ENCODE data around the gene ARRDC2. TPM values are rescaled to one million over a fixed set of nuclear protein-coding genes. Genes with fewer than 3 reads are reported as not detected.
"Not testable (repeated sequence)": the region's sequence is repeated elsewhere in the genome, so short reads cannot be mapped to it uniquely, and the experiment has no call there.

The ARRDC2 gene
- total RNA-seq, 4 donors from 2014 or later: 127 to 180 (median 177) TPM

DNA sequence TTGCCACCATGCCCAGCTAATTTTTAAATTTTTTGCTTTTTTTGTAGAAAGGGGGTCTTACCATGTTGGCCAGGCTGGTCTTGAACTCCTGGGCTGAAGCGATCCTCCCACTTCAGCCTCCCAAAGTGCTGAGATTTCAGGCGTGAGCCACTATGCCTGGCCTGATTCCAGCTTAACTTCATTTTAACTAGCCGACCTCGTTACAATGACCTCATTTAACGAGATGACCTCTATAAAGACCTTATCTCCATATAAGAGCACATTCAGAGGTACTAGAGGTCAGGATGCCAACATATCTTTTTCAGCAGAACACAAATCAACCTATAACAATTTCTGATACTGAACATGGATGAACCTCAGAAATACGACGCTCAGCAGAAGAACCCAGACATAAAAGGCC lies 30.5 kb upstream of the ARRDC2 start:
- H3K4me3 ChIP-seq: no peak overlapping the region
- no peaks in the 10 kb centered on the region for H3K9me3 ChIP-seq
- WGBS, 2 donors: 43 to 54% methylated on average over 7 of the region's 7 CpGs
- TF ChIP-seq, protein P1, sequence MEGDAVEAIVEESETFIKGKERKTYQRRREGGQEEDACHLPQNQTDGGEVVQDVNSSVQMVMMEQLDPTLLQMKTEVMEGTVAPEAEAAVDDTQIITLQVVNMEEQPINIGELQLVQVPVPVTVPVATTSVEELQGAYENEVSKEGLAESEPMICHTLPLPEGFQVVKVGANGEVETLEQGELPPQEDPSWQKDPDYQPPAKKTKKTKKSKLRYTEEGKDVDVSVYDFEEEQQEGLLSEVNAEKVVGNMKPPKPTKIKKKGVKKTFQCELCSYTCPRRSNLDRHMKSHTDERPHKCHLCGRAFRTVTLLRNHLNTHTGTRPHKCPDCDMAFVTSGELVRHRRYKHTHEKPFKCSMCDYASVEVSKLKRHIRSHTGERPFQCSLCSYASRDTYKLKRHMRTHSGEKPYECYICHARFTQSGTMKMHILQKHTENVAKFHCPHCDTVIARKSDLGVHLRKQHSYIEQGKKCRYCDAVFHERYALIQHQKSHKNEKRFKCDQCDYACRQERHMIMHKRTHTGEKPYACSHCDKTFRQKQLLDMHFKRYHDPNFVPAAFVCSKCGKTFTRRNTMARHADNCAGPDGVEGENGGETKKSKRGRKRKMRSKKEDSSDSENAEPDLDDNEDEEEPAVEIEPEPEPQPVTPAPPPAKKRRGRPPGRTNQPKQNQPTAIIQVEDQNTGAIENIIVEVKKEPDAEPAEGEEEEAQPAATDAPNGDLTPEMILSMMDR (IDR thresholded peaks at IDR 0.05): no peak
- TF ChIP-seq POLR2A (IDR thresholded peaks at IDR 0.05): no peak
- TF ChIP-seq EP300 (IDR thresholded peaks at IDR 0.05): no peak
- no peak overlapping the region for H3K27ac ChIP-seq
- H3K27me3 ChIP-seq: peaks cover 0 to under 1% of the 10 kb centered on the region in 2 donors
- DNase-seq (ENCODE audit: low spot score in 2 of 2): no peak
- H3K4me1 ChIP-seq: no peaks in the 10 kb centered on the region
- H3K36me3 ChIP-seq: no peaks in the 10 kb centered on the region

DNA sequence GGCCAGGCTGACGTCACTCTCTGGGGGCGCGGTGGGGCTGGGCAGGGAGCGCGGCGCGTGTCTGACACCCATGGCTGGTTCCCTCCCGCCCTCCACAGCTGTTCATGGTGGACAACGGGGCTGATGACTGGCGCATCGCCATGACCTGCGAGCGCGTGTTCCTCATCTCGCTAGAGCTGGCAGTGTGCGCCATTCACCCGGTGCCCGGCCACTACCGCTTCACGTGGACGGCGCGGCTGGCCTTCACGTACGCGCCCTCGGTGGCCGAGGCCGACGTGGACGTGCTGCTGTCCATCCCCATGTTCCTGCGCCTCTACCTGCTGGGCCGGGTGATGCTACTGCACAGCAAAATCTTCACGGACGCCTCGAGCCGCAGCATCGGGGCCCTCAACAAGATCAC lies 26.4 kb upstream of the ARRDC2 start:
- TF ChIP-seq EP300 (IDR thresholded peaks at IDR 0.05) (no peak), POLR2A (IDR thresholded peaks at IDR 0.05) (no peak)
- TF ChIP-seq, protein P1 (IDR thresholded peaks at IDR 0.05): no peak
- H3K36me3 ChIP-seq: no peaks in the 10 kb centered on the region
- WGBS, 2 donors: 91 to 92% methylated on average over 38 of the region's 38 CpGs
- DNase-seq (ENCODE audit: low spot score in 2 of 2): no peak
- H3K4me1 ChIP-seq: no peaks in the 10 kb centered on the region
- H3K27me3 ChIP-seq: peaks cover 0 to 7% of the 10 kb centered on the region in 2 donors
- no peaks in the 10 kb centered on the region for H3K9me3 ChIP-seq
- H3K4me3 ChIP-seq: no peak overlapping the region
- H3K27ac ChIP-seq: no peak overlapping the region

DNA sequence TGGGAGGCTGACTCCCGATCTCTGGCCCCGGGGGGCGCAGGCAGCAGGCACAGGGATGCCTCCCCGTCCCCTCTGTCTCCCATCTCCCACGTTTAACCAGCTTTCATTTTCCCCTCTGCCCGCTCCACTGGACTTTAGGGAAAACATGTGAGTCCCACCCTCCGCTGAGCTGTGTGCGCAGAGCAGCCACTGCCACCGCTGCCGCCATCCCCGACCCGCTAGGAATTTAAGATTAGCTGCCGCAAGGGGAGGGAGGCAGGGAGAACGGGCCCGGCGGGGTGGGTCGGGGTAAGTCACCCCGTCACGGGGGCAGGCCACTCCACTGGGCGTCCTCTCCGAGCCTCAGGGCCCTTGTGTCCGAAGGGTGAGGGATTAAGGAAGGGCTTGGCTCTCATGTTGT lies 25.5 kb upstream of the ARRDC2 start:
- no peak for DNase-seq (ENCODE audit: low spot score in 2 of 2)
- TF ChIP-seq, protein P1 (IDR thresholded peaks at IDR 0.05): no peak
- TF ChIP-seq EP300 (IDR thresholded peaks at IDR 0.05) (no peak), POLR2A (IDR thresholded peaks at IDR 0.05) (no peak)
- no peaks in the 10 kb centered on the region for H3K4me1 ChIP-seq
- no peaks in the 10 kb centered on the region for H3K36me3 ChIP-seq
- H3K9me3 ChIP-seq: no peaks in the 10 kb centered on the region
- H3K4me3 ChIP-seq: no peak overlapping the region
- 70 to 75% methylated on average over 15 to 22 of the region's 22 CpGs for WGBS, 2 donors
- H3K27ac ChIP-seq: no peak overlapping the region
- peaks cover 0 to 7% of the 10 kb centered on the region in 2 donors for H3K27me3 ChIP-seq

DNA sequence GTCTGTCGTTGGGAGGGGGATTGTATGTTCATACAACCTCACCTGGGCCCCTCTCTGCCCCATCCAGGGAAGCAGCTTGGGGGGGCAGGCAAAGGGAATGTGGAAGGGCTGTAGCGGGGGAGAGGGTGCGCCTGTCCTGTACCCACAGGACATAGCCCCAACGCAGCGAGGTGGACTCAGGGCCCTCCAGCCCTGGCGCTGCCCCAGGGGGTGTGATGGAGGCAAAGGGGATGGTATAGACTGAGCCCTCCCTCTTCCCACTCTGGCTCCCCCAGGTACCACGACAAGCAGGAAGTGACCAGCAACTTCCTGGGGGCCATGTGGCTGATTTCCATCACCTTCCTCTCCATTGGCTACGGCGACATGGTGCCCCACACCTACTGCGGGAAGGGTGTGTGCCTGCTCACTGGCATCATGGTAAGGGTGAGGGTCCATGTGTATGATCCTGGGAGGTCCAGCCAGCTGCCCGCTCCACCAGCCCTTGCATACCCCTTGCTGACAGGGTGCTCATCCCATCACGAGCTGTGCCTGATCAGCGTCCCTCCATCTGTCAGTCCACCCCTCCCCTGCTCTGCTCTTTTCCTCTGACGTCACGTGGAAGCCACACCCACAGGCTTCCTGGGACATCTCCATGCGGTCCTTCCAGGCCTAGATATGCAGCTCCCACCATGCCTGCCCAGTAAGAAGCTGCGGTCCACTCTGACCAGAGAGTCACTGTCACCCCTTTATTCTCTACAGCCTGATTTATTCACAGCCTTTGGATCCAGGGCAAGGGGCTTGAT lies 22.7 kb upstream of the ARRDC2 start:
- Histone ChIP-seq H3K9me3 (no peaks in the 10 kb centered on the region), H3K27me3 (peaks cover 0 to 7% of the 10 kb centered on the region in 2 donors), H3K4me1 (no peaks in the 10 kb centered on the region), H3K27ac (no peak overlapping the region), H3K36me3 (no peaks in the 10 kb centered on the region), H3K4me3 (no peak overlapping the region)
- WGBS, 2 donors: 67 to 68% methylated on average over 14 to 16 of the region's 17 CpGs
- DNase-seq (ENCODE audit: low spot score in 2 of 2): no peak
- TF ChIP-seq, protein P1 (IDR thresholded peaks at IDR 0.05): no peak
- TF ChIP-seq EP300 (IDR thresholded peaks at IDR 0.05) (no peak), POLR2A (IDR thresholded peaks at IDR 0.05) (no peak)

DNA sequence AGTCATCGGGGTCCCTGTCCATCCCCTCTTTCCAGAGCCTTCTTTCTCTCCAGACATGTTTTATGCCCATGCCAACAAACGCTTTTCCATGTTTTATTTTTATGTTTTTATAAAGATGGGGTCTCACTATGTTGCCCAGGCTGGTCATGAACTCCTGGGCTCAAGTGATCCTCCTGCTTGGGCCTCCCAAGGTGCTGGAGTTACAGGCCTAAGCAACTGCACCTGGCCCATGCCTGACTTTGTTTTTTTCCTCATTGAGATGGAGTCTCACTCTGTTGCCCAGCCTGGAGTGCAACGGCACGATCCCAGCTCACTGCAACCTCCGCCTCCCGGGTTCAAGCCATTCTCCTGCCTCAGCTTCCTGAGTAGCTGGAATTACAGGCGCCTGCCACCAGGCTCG lies 21.4 kb upstream of the ARRDC2 start:
- 78 to 86% methylated on average over 8 of the region's 8 CpGs for whole genome bisulfite sequencing, 2 donors
- not testable (repeated sequence) for H3K4me1 ChIP-seq

More for the DNA sequence above, 21.4 kb upstream of the ARRDC2 start:
- H3K9me3 ChIP-seq; H3K27ac ChIP-seq; H3K36me3 ChIP-seq; H3K27me3 ChIP-seq; H3K4me3 ChIP-seq; DNase-seq (ENCODE audit: low spot score in 2 of 2): not testable (repeated sequence)

All from tibial nerve (tissue), 4 donors.